ENCODE results near the gene DENND4A.

DNA sequence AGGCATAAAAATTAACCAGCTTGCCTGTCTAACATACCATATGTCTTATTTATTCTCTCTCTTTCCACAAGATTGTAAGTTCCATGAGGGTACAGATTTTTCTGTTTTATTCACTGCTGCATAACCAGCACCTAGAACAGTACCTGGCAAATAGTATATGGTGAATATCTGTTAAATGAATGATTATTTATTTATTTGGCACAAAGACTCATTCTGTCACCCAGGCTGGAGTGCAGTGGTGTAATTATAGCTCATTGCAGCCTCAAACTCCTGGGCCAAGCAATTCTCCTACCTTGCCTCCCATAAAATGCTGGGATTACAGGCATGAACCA, 24.9 kb downstream of the DENND4A start:
- TF ChIP-seq POLR2A (IDR thresholded peaks at IDR 0.05) (no peak), CTCF (IDR thresholded peaks at IDR 0.05) (no peak)

Measured in uterus (tissue), 2 donors.